NCI-H526 (cell line): ENCODE measurements around the gene GFER.

Experiments used
- DNase-seq, 2 experiments: peaks; one replicate each; lab custom pipeline; 2025; lab: John Stamatoyannopoulos, UW

Gene GFER

DNA sequence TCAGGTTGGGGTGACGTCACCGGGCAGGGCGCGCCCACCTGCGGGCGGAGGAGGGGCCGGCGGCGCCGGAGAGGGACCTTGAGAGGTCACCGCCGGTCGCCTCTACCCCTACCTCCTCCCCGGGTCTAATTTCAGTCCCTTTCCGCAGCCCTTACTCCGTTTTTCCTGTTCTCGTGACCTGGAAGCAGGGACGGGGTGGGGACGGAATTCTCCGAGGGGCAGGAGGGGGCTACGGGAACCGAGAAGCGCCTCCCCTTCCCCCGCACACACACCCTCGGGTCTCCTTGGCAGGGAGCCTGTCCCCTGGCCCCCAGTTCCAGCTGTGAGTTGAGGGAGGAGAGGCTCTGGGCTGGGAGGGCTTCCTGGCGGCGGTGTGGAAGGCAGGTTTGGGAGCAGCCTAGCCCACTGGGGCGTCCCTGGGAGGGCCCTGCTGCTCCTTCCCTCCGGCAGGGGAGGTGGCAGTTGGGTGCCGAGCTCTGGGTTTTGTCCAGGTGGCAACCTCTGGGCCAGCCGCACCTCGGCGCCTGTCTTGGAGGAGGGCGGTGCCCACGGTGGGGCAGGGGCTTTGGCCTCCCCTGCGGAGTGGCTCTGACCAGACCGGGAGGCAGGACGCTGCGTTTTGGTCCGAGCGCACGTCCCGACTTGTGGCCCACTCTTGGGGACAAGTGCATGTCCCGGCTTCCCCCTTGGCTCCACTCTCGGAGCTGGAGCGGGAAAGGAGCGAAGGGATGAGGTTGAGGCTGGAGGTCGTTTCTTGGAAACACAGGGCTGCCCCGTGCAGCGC is 6.5 kb downstream of the GFER start:
- peak in 1 of 2 experiments; percentile 47 for DNase-seq

DNA sequence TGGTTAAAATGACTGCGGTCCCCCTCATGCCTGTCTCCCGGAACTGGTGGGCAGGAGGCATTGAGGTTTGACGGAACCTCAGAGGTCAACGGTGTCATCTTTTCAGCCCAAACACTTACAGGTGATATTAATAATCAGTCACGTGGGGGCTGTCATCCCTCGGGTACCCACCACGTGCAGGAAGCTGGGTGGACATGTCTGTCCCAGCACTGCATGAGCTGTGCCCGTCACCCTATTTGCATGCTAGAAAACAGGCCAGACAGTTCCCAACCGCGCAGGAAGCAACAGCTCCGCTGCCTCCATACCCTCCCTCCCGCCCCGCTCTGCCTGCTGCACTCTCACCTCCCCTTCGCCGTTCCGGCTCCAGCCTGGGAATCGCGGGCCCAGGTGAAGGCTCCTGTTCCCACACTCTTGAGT is 7.2 kb downstream of the GFER start:
- peak in 1 of 2 experiments; percentile 66 for DNase-seq

DNA sequence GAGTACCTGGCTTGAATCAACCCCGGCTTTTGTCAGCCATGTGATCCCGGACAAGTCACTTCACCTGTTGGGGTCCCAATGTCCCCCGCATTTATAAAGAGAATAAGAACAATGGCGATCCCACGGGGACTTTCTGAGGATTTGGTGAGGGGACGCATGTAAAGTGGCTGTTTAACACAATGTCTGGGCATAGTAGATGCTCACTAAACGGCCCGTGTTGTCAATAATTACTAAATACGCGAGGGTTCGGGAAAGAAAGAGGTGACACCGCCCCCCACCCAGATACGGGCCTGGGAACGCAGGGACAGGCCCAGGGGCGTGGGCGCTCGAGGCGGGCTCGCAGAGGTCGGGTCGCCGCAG is 7.6 kb downstream of the GFER start:
- no peak for DNase-seq

DNA sequence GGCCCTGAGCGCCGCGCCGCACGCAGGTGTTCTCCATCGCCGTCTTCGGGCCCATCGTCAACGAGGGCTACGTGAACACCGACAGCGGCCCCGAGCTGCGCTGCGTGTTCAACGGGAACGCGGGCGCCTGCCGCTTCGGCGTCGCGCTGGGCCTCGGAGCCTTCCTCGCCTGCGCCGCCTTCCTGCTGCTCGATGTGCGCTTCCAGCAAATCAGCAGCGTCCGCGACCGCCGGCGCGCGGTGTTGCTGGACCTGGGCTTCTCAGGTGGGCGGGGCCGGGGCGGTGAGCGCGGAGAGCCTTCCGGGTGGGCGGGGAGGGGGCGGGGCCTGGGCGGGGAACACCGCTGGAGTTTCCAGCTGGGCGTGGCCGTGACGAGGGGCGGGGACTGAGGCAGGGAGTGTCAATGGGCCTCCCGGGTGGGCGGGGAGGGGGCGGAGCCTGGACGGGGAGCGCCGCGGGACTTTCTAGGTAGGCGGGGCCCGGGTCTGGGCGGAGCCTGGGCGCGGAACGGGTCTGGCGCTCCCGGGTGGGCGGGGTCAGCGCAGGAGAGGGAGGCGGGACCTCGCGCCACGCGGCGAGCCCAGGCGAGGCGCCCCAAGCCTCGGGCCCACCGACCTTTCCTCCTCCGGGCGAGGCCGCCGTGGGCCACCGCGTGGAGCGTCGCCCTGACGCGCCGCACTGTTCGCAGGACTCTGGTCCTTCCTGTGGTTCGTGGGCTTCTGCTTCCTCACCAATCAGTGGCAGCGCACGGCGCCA is 8.1 kb downstream of the GFER start:
- DNase-seq, result peak in 1 of 2 experiments; percentile 92

DNA sequence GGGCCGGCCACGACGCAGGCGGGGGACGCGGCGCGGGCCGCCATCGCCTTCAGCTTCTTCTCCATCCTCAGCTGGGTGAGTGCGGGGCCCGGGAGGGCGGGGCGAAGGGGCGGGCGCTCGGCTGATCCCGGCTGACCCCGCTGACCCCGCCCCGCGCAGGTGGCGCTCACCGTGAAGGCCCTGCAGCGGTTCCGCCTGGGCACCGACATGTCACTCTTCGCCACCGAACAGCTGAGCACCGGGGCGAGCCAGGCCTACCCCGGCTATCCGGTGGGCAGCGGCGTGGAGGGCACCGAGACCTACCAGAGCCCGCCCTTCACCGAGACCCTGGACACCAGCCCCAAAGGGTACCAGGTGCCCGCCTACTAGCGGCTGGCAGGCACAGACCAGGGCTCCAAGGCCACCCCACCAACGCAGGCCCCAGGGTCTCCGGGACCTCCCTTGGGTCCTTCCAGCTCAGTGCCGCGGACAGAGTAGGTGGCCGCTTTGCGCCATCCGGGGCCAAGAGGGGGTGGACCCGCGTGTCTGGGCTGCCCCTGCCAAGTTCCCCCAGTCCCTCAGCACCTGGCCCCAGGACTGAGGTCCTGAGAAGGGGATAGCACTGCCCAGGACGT is 8.8 kb downstream of the GFER start:
- DNase-seq, result no peak

DNA sequence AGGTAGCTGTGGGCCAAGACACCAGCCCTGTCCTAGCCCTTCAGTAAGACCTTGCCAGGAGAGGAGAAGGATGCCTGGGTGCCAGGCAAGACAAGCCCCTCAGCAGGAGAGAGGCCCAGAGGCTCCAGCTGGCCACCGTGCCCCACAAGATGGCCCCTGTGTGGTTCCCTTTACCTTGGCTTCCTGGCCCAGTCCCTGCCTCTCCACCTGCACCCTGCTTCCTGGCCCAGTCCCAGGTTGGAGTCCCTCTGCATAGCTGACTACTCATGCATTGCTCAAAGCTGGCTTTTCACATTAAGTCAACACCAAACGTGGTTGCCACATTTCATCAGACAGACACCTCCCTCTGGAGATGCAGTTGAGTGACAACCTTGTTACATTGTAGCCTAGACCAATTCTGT is 9.7 kb downstream of the GFER start:
- no peak for DNase-seq

DNA sequence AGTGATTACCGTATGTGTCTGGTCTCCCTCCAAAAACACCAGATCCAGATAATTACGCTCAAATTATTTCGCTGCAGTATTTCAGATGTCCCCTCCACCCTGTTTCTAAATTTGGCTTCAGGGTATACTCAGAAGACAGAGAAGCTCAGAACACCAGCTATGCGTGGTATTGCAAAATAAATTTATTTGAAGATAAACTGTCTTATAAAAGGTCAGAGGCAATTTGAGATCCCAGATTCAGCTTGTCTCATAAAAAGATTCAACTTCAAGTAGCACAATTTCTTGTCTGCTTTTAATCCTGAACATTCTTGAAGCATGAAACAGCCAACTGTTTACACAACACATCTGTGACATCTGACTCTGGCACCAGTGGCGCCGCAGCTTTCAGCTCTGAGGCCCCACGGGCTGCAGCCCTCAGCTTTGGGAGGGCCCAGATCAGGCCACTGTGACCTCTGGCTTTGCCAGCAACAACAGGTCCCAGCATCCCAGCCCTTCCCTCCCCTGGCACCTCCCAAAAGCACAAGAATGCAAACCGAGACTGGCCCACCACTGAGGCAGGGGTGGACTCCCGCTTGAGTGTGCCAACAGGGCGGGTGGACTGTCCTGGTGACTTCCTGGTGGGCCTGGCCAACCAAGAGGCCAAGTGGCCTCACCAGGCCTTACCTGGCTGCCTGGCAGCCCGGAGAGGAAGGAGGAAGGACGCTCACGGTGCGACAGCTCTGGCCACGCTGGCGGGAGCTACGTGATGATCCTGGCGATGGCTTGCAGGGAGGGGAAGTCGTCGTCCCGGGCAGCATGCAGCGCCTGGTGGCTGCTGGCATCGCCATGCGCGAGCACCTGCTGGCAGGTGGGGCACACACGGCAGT is 13.7 kb downstream of the GFER start:
- DNase-seq, result no peak

DNA sequence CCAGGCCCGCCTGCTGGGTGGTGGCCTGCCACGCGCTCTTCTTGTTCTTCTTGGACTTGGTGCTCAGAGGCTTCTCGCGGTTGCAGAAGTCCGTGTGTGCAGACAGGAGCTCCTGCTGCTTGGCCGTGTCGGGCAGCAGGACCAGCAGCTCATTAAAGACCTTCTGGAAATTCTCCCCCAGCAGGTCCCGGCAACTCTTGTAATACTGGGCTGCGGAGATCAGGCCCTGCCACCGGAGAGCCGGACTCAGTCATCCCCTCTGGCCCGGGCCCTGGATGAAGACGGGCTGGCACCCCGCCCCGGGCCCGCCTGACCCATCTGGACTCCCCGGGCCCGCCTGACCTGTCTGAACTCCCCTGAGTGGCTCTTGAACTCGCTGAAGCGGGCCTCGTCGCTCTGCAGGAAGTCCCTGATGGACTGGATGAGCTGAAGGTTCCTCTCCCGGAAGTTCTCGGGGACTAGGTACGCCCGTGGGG is 14.4 kb downstream of the GFER start:
- no peak for DNase-seq

DNA sequence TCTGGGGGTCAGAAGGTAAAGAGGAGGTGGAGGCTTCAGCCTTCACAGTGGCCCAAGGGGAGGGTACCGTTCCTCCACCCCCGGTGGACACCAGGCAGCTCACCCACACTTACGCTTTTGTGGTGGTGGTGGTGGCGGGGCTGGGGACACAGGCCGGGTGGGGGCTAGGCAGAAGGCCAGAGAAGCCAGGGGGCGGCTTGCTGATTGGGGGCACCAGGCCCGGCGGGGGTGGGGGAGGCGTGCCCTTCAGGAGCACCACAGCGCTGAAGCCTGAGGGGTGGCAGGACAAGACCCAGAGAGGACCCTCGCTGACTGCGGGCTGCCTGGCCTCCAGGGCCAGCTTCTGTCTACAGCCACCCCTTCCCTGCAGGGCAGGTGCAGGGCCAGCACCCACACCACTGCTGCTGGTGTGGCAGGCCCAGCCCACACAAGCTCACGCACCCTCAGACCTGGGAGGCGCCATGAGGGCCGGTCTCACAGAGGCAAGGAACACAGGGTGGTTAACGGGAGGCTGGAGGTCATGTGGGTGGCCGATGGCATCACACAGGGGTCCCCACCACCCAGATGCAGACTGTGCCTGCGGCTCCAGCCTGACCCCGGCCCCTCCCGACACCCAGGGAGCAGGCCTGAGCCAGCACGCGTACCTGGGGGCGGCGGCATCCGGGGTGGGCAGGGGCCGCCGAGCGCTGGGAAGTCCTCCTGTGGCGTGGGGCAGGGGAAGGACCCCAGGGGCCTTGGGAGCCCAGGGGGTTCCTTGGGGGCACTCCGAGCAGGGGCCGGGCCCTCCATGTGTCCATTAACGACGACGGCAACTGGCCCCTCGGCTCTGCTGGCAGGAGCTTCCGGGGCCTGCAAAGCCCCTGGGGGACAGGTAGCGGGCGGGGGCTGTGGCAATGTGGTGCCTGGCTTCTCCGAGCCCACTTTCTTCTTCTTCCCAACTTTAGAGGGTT is 15.1 kb downstream of the GFER start:
- DNase-seq, result no peak

DNA sequence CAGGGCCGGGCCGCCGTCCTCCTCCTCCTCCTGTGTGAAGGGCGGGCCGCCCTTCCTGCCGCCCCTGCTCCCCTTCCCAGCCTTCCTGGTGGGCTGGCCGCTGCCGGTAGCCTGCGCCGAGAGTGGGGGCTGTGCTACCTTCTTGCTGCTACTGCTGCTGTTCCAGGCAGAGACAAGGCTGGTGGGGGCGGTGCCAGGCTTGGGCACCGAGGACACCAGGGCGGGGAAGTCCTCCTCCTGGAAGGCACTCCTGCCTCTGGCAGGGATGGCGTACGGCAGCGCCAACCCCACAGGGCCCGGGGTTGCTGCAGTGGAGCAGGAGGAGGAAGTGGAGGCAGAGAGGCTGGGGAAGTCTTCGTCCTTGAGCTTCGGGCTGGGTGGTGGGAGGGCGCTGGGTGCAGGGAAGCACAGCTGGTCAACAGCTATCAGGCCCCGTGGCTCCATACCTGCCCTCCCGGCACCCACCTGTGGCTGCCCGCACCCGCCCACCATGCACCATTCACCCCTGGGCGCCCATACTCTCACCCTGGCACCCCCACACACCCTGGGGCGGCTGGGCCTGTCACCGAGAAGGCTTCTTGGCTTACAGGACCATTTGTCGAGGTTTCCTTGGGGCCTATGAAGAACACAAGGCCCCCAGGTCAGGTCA is 16.0 kb downstream of the GFER start:
- no peak for DNase-seq

DNA sequence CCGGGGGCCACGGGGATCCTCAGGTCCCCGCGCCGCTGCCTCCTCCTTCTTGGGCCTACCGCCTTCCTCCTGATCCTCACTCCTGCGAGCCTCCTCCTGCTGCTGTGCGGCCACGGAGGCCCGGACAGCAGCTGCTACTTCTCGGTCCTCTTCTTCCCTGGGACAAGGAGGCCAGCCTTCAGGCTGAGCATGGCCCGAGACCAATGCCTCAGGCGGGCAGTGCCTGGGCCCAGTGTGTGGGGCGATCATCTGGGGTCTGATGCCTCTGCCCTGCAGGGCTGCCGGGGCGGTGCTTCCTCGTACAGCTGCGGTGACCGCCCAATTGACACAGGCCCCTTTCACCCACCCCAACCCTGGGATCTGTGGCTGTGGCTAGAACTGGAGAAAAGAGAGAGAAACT is 17.0 kb downstream of the GFER start:
- DNase-seq, result no peak

DNA sequence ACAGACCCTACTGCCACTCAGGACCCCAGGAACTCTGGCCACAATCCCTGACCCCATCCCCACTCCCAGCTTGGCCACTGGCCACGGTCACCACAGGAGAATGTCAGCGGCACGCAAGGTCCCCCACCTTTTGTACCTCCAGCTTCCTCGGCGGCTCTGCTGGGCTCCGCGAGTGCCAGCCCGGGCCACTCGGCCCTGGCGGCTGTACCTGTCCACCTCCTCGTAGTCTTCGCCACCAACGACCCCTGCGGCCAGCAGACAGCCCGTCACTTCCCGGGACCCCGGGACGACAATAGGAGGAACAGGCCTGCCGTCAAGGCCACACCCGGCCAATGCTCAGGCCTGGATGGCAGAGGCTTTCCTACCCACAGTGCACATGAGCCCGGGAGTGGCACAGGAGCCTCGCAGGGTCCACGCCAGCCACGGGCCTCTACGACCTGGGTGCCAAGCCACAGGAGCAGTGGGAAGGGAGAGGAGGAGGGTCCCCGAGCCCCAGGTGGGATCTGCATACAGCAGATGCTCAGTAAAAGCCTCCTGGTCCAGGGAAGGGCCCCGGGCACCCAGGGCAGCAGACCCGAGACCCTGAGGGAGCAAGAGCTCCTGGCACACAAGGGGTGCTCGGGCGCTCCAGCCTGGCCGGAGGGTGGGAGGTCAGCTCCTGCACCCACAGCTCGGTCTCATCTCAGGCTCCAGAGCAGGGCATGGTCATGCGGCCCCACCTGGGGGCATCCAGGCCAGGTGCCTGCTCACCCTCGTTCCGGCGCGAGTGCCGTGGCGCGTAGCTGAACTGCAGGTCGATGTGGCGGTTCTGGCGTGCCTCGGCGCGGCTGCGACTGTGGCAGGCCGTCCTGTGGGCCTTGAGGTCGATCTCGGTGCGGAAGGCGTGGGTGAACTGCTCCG is 17.7 kb downstream of the GFER start:
- no peak for DNase-seq

DNA sequence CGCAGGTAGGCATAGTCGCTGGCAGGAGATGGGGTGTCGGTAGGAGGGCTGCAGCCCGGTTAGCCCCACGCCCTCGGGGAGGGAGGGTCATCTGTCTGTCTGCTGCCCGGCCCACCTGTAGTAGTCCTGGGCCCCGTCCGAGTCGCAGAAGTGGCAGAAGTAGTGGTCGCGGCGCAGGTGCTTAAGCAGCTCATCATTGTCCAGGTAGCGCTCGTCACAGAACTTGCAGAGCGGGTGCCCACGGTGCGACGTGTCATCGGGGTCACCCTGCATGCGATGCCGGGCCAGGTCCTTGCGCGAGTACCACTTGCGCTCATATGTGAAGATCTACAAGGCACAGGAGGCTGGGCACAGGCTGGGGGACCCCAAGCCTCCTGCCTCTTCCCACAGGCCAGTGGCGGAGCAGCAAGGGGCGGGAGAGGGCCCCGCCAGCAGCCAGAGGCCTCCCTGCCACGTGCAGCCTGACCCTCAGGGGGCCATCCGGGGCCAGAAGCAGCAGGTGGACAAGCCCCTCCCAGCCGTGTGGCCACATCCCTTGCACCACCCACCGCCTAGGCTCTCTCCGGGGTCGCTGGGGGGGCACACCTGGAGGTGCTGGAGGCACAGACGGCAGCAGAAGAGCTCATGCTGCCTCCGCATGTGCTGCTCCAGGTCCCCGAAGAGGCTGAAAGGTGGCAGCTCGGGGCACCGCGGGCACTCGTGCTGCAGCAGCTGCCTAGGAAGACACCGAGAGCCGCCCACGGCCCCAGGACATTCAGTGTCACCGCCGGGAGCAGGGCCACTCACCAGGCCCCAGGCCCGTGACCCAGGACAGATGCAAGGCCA is 18.6 kb downstream of the GFER start:
- no peak for DNase-seq

DNA sequence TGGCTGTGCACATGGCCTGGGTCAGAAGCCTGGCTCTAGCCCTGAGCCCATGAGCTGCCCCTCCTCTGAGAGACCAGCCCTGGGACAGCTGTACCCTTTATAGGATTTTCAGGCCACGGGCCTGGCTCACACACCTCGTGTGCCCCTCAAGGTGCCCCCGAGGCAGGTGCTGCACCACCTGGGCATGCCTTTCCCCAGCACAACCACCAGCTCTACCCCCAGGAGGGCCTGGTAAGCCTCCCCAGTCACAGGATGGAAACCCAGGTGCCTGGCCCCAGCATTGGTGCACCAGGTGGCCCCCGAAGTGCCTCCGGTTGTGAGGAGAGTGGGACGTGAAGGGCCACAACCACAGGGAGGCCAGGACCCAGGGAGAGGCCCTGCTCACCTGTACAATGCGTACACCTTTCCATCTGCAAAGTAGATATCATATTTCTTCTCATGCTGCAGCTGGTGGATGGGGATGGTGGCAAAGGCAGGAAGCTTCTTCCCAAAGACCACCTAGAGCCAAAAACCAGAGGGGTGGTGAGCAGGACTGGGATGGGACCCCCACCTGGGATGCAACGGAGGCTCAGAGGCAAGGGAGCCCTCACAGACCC is 19.3 kb downstream of the GFER start:
- no peak for DNase-seq

DNA sequence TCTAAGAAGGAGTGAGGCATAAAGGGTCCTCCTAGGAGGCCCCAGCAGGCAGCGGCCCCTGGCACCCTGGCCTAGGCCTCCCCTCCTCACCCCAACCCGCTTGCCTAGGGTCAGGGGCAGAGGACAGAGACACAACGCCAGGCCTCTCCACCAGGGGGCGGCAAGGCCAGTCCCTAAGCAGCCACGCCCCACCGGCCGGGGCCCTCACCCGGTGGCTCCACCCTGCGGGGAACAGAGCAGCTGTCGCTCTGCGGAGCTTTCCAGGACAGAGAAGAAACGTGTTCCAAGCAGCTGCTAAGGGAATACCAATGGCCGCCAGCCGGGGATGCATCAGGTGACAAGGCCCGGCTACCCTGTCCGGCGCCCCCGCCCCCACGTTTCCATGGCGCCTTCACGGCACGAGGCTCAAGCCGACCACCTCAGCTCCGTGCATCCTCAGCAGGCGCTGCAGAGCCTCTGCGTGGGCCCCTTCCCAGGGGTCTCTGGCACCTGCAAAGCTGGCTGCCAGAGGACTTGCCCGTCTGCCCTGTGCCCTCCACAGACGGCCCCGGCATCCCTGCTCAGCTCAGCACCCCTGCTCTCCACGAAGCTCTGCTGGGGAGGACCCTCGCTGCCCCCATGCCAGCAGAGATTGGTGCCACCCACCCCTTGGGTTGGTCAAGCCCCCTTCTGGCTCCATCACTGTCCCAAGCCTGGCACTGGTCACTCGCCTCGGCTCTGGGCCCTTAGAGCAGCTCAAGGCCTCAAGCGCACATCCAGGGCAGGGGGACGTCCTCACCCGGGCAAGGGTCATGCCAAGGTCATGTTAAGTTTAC is 20.0 kb downstream of the GFER start:
- peak; percentile 65 to 93 for DNase-seq

DNA sequence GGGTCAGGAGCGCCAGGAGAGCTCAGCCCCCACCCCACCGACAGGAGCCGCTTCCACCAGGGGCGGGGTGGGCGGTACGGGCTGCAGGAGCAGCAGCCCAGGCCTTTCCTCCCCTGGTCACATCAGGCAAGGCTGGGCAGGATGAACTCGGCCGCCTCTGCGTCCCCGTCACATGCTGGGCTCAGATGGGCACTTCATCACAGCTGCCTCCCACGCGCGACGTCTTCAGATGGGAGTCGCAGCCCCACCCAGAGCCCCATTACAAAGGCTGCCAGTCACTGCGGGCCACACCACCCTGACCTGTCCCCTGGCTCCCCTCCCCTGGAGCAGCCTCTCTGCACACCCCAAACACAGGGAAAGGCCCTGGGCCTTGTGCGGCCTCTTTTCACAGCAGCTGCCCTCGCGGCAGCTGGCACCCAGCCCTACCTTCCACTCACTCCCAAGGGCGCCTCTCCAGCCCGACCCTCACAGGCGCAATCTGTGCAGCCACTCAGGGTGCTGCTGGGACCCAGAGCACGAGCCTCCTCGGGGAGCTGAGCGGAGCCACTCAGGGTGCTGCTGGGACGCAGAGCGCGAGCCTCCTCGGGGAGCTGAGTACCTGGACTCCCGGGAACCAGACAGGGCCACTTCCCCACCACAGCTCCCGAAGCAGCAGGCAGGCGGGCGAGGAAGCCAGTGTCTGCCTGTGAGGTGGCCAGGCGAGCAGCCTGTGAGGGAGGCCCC is 21.0 kb downstream of the GFER start:
- no peak for DNase-seq
